ENCODE data around the gene LAMA4. TPM values are rescaled to one million over a fixed set of nuclear protein-coding genes. Genes with fewer than 3 reads are reported as not detected.
"Not testable (repeated sequence)": the region's sequence is repeated elsewhere in the genome, so short reads cannot be mapped to it uniquely, and the experiment has no call there.

The LAMA4 gene
- total RNA-seq, 1 experiment from 2014 or later = 89.9 TPM

GRCh38 chr6:112205427-112206109 is 48.8 kb downstream of the LAMA4 start:
- DNase-seq = peak; percentile 50
- TF ChIP-seq CTCF (IDR thresholded peaks at IDR 0.05; ENCODE audit: unreplicated experiment) = no peak
- Mint-ChIP-seq H3K4me3 (ENCODE audit: low read depth, unreplicated experiment) (peak overlapping the region; percentile 26), H3K36me3 (ENCODE audit: insufficient read depth, unreplicated experiment) (peaks cover 25% of the 10 kb centered on the region), H3K27me3 (ENCODE audit: unreplicated experiment) (no peaks in the 10 kb centered on the region), H3K9me3 (ENCODE audit: low read depth, unreplicated experiment) (no peaks in the 10 kb centered on the region), H3K4me1 (ENCODE audit: low read depth, unreplicated experiment) (peaks cover 70% of the 10 kb centered on the region), H3K27ac (ENCODE audit: unreplicated experiment) (peak overlapping the region; percentile 94)
- no TSS peak for BruUV-seq (replicated peaks)
- CTCF ChIA-PET = no interaction called here
- intact Hi-C loops (cut with micrococcal nuclease; ENCODE audit: unreplicated experiment) = no loop called here

GRCh38 chr6:112204350-112204706 is 50.0 kb downstream of the LAMA4 start:
- Mint-ChIP-seq H3K9me3 (ENCODE audit: low read depth, unreplicated experiment) (no peaks in the 10 kb centered on the region), H3K4me1 (ENCODE audit: low read depth, unreplicated experiment) (peaks cover 64% of the 10 kb centered on the region), H3K36me3 (ENCODE audit: insufficient read depth, unreplicated experiment) (peaks cover 24% of the 10 kb centered on the region), H3K27ac (ENCODE audit: unreplicated experiment) (peak overlapping the region; percentile 94), H3K4me3 (ENCODE audit: low read depth, unreplicated experiment) (peak overlapping the region; percentile 58), H3K27me3 (ENCODE audit: unreplicated experiment) (no peaks in the 10 kb centered on the region)
- TF ChIP-seq CTCF (IDR thresholded peaks at IDR 0.05; ENCODE audit: unreplicated experiment) = no peak
- intact Hi-C loops (cut with micrococcal nuclease; ENCODE audit: unreplicated experiment) = loop anchor here (1.0 kb wide), 1 partner anchor 48 kb away; no protein-coding TSS in a partner anchor
- TSS peak; percentile 75 for BruUV-seq (replicated peaks)
- DNase-seq = no peak
- CTCF ChIA-PET = interaction anchor here (1.5 kb wide), 1 partner anchor 12 kb away, joined by 4 read pairs; no protein-coding TSS in a partner anchor

- TF ChIP-seq CTCF (IDR thresholded peaks at IDR 0.05; ENCODE audit: unreplicated experiment) = no peak
- H3K36me3 Mint-ChIP-seq (ENCODE audit: insufficient read depth, unreplicated experiment) = peaks cover 24% of the 10 kb centered on the region
- peak; percentile 9 for DNase-seq
- no peaks in the 10 kb centered on the region for H3K27me3 Mint-ChIP-seq (ENCODE audit: unreplicated experiment)
- CTCF ChIA-PET = interaction anchor here (1.5 kb wide), 1 partner anchor 13 kb away, joined by 4 read pairs; no protein-coding TSS in a partner anchor
- H3K9me3 Mint-ChIP-seq (ENCODE audit: low read depth, unreplicated experiment) = no peaks in the 10 kb centered on the region
- BruUV-seq (replicated peaks) = TSS peak; percentile 20
- H3K27ac Mint-ChIP-seq (ENCODE audit: unreplicated experiment) = peak overlapping the region; percentile 94
- peak overlapping the region; percentile 58 for H3K4me3 Mint-ChIP-seq (ENCODE audit: low read depth, unreplicated experiment)
- intact Hi-C loops (cut with micrococcal nuclease; ENCODE audit: unreplicated experiment) = loop anchor here (1.0 kb wide), 1 partner anchor 49 kb away; no protein-coding TSS in a partner anchor
- peaks cover 69% of the 10 kb centered on the region for H3K4me1 Mint-ChIP-seq (ENCODE audit: low read depth, unreplicated experiment)
These were observed 50.6 kb downstream of the LAMA4 start for GRCh38 chr6:112203577-112204349.

- Mint-ChIP-seq H3K4me3 (ENCODE audit: low read depth, unreplicated experiment) (peak overlapping the region; percentile 58), H3K27me3 (ENCODE audit: unreplicated experiment) (no peaks in the 10 kb centered on the region), H3K9me3 (ENCODE audit: low read depth, unreplicated experiment) (no peaks in the 10 kb centered on the region), H3K36me3 (ENCODE audit: insufficient read depth, unreplicated experiment) (peaks cover 30% of the 10 kb centered on the region), H3K27ac (ENCODE audit: unreplicated experiment) (peak overlapping the region; percentile 94), H3K4me1 (ENCODE audit: low read depth, unreplicated experiment) (peaks cover 78% of the 10 kb centered on the region)
- CTCF ChIA-PET = interaction anchor here (1.5 kb wide), 1 partner anchor 14 kb away, joined by 4 read pairs; no protein-coding TSS in a partner anchor
- intact Hi-C loops (cut with micrococcal nuclease; ENCODE audit: unreplicated experiment) = no loop called here
- no peak for DNase-seq
- no peak for TF ChIP-seq CTCF (IDR thresholded peaks at IDR 0.05; ENCODE audit: unreplicated experiment)
- no TSS peak for BruUV-seq (replicated peaks)
These were observed 51.6 kb downstream of the LAMA4 start for GRCh38 chr6:112202639-112203341.

GRCh38 chr6:112200185-112200914 is 54.0 kb downstream of the LAMA4 start:
- DNase-seq; CTCF ChIA-PET; H3K27ac Mint-ChIP-seq (ENCODE audit: unreplicated experiment); H3K4me3 Mint-ChIP-seq (ENCODE audit: low read depth, unreplicated experiment); H3K9me3 Mint-ChIP-seq (ENCODE audit: low read depth, unreplicated experiment); H3K27me3 Mint-ChIP-seq (ENCODE audit: unreplicated experiment); intact Hi-C loops (cut with micrococcal nuclease; ENCODE audit: unreplicated experiment); BruUV-seq (replicated peaks): not testable (repeated sequence)
- H3K4me1 Mint-ChIP-seq (ENCODE audit: low read depth, unreplicated experiment) = peaks cover 53% of the 10 kb centered on the region
- H3K36me3 Mint-ChIP-seq (ENCODE audit: insufficient read depth, unreplicated experiment) = peaks cover 26% of the 10 kb centered on the region
